Liver (tissue), 3 donors: Measurements from ENCODE around the gene C1QTNF4.
A peak's percentile ranks its signal among the peaks of the same experiment; 100 is the strongest.

ENCODE experiments used
- CTCF ChIP-seq: fragments of 150-350 bp; IDR thresholded peaks from 2 replicates; pipeline ENCODE4 v1.5.1; 2017; ENCODE audit warnings: improper control_type of control experiment, low read depth, low read length; ENCODE audit not compliant: missing input control
- JUND ChIP-seq, 2 donors: IDR thresholded peaks; 2 replicates each; pipeline ENCODE4 v1.6.1; 2016; ENCODE audit warnings: antibody characterized with exemption in 2 of 2
- NR2F2 ChIP-seq: IDR thresholded peaks from 2 replicates; pipeline ENCODE4 v1.6.1; 2016; ENCODE audit warnings: antibody characterized with exemption
- RAD21 ChIP-seq, 2 donors: IDR thresholded peaks; 2 replicates each; pipeline ENCODE4 v1.6.1; 2016; ENCODE audit warnings: antibody characterized with exemption in 2 of 2, mild to moderate bottlenecking in 2 of 2
- TAF1 ChIP-seq: conservative IDR thresholded peaks from 2 replicates; pipeline ENCODE4 v1.6.1; 2016; ENCODE audit warnings: antibody characterized with exemption, mild to moderate bottlenecking
- YY1 ChIP-seq: IDR thresholded peaks from 2 replicates; pipeline ENCODE4 v1.6.1; 2016; ENCODE audit warnings: antibody characterized with exemption, mild to moderate bottlenecking
- donor health status: healthy.
- donor health status: healthy.

- TF ChIP-seq CTCF (peak; percentile 20), TAF1 (peak; percentile 11), NR2F2 (no peak), JUND (IDR thresholded peaks at IDR 0.05) (no peak), RAD21 (IDR thresholded peaks at IDR 0.05) (peak in 1 of 2 donors; percentile 19), YY1 (no peak)
Observed at GRCh38 chr11:47551086-47551485, 43.1 kb downstream of the C1QTNF4 start.
